Spinal cord (tissue), 10 donors: ENCODE data around the gene NLRC5. TPM values are rescaled to one million over a fixed set of nuclear protein-coding genes. Genes with fewer than 3 reads are reported as not detected.
A peak's percentile ranks its signal among the peaks of the same experiment; 100 is the strongest.

Experiments used
- DNase-seq, 6 donors: peaks; one replicate each; pipeline versions ENCODE4 v3.0.0 to v3.0.0-alpha.2; 2013 to 2015; ENCODE audit warnings: low spot score in 6 of 6, low read depth in 4 of 6
- H3K27ac ChIP-seq: one replicate; pipeline ENCODE4 v1.5.1; 2013; ENCODE audit warnings: low read depth, low read length, control low read depth
- H3K27me3 ChIP-seq: one replicate; pipeline ENCODE4 v1.6.1; 2013; ENCODE audit warnings: low read length; ENCODE audit not compliant: control insufficient read depth, insufficient read depth
- H3K36me3 ChIP-seq: one replicate; pipeline ENCODE4 v1.6.1; 2013; ENCODE audit warnings: low read length; ENCODE audit not compliant: control insufficient read depth, insufficient read depth
- H3K4me1 ChIP-seq: one replicate; pipeline ENCODE4 v1.6.1; 2013; ENCODE audit warnings: low read length; ENCODE audit not compliant: control insufficient read depth, insufficient read depth
- H3K4me3 ChIP-seq: one replicate; pipeline ENCODE4 v1.5.1; 2013; ENCODE audit warnings: low read depth, low read length, control low read depth
- H3K9me3 ChIP-seq: one replicate; pipeline ENCODE4 v1.6.1; 2013; ENCODE audit warnings: low read length; ENCODE audit not compliant: control insufficient read depth, insufficient read depth
- WGBS: methylation state at CpG from one replicate; pipeline ENCODE4 v1.1.5; 2013; ENCODE audit warnings: missing lambda C conversion rate; ENCODE audit not compliant: insufficient coverage; 5-methylcytosine and 5-hydroxymethylcytosine counted together
- polyA plus RNA-seq, 2 donors: library from polyadenylated mRNA; unstranded; fragments of 120-200 nt; gene quantifications; one replicate each; pipeline ENCODE4 v1.2.1, GENCODE V29; 2013; ENCODE audit not compliant: insufficient read length in 2 of 2
- total RNA-seq, 2 donors: library from RNA; depleted of rRNA in 1 of 2; stranded (reverse); fragments of 120-200 nt in 1 of 2; fragments of >200 nt in 1 of 2; gene quantifications; one replicate each; pipeline versions ENCODE4 v1.2.3 to v1.2.4, GENCODE V29; 2013 to 2014
- donor health status: healthy.

Gene NLRC5
- total and polyA plus RNA-seq, 4 donors: 2.5 to 5.7 (median 4.8) TPM

- H3K27me3 ChIP-seq: no peaks in the 10 kb centered on the region
- H3K4me3 ChIP-seq: no peak overlapping the region
- no peaks in the 10 kb centered on the region for H3K9me3 ChIP-seq
- peaks cover 69% of the 10 kb centered on the region for H3K4me1 ChIP-seq
- no peak for DNase-seq
- peaks cover 43% of the 10 kb centered on the region for H3K36me3 ChIP-seq
- WGBS: no CpG with 5 or more reads among the region's 4 CpGs
- H3K27ac ChIP-seq: no peak overlapping the region
Observed at GRCh38 chr16:57110937-57111336, 121.6 kb downstream of the NLRC5 start.

- H3K9me3 ChIP-seq: no peaks in the 10 kb centered on the region
- peaks cover 69% of the 10 kb centered on the region for H3K4me1 ChIP-seq
- no CpG with 5 or more reads among the region's 2 CpGs for WGBS
- H3K36me3 ChIP-seq: peaks cover 43% of the 10 kb centered on the region
- no peaks in the 10 kb centered on the region for H3K27me3 ChIP-seq
- no peak overlapping the region for H3K27ac ChIP-seq
- H3K4me3 ChIP-seq: no peak overlapping the region
- DNase-seq: no peak
Observed at GRCh38 chr16:57111420-57111819, 122.1 kb downstream of the NLRC5 start.

GRCh38 chr16:57112403-57113041 lies 123.2 kb downstream of the NLRC5 start:
- Histone ChIP-seq H3K27me3 (no peaks in the 10 kb centered on the region), H3K4me3 (no peak overlapping the region), H3K4me1 (peaks cover 69% of the 10 kb centered on the region), H3K36me3 (peaks cover 51% of the 10 kb centered on the region), H3K9me3 (no peaks in the 10 kb centered on the region), H3K27ac (peak overlapping the region; percentile 98)
- DNase-seq: no peak
- WGBS: no CpG with 5 or more reads among the region's 10 CpGs

- Histone ChIP-seq H3K9me3 (no peaks in the 10 kb centered on the region), H3K27me3 (no peaks in the 10 kb centered on the region), H3K4me3 (no peak overlapping the region), H3K4me1 (peaks cover 66% of the 10 kb centered on the region), H3K27ac (peak overlapping the region; percentile 98), H3K36me3 (peaks cover 56% of the 10 kb centered on the region)
- no peak for DNase-seq
- WGBS: 85% methylated on average over 14 of the region's 14 CpGs
Observed at GRCh38 chr16:57113042-57113453, 123.7 kb downstream of the NLRC5 start.

GRCh38 chr16:57113664-57114063 lies 124.3 kb downstream of the NLRC5 start:
- Histone ChIP-seq H3K4me3 (no peak overlapping the region), H3K9me3 (no peaks in the 10 kb centered on the region), H3K27me3 (no peaks in the 10 kb centered on the region), H3K36me3 (peaks cover 59% of the 10 kb centered on the region), H3K27ac (peak overlapping the region; percentile 98), H3K4me1 (peaks cover 61% of the 10 kb centered on the region)
- DNase-seq: no peak
- WGBS: 89% methylated on average over 4 of the region's 5 CpGs

- no peak for DNase-seq
- WGBS: 16% methylated on average over 10 of the region's 10 CpGs
- no peaks in the 10 kb centered on the region for H3K27me3 ChIP-seq
- H3K36me3 ChIP-seq: peaks cover 74% of the 10 kb centered on the region
- H3K4me3 ChIP-seq: peak overlapping the region; percentile 9
- peaks cover 58% of the 10 kb centered on the region for H3K4me1 ChIP-seq
- H3K9me3 ChIP-seq: no peaks in the 10 kb centered on the region
- H3K27ac ChIP-seq: peak overlapping the region; percentile 98
Observed at GRCh38 chr16:57115168-57115513, 125.8 kb downstream of the NLRC5 start.

GRCh38 chr16:57115514-57116182 lies 126.3 kb downstream of the NLRC5 start:
- 6% methylated on average over 24 of the region's 25 CpGs for WGBS
- Histone ChIP-seq H3K27me3 (no peaks in the 10 kb centered on the region), H3K9me3 (no peaks in the 10 kb centered on the region), H3K4me3 (peak overlapping the region; percentile 9), H3K4me1 (peaks cover 58% of the 10 kb centered on the region), H3K36me3 (peaks cover 74% of the 10 kb centered on the region), H3K27ac (peak overlapping the region; percentile 98)
- peak; percentile 83 to 97 (median 90) for DNase-seq

- WGBS: 100% methylated on average over 1 of the region's 2 CpGs
- H3K27me3 ChIP-seq: no peaks in the 10 kb centered on the region
- H3K27ac ChIP-seq: no peak overlapping the region
- H3K4me1 ChIP-seq: peaks cover 47% of the 10 kb centered on the region
- peaks cover 82% of the 10 kb centered on the region for H3K36me3 ChIP-seq
- H3K9me3 ChIP-seq: no peaks in the 10 kb centered on the region
- no peak for DNase-seq
- no peak overlapping the region for H3K4me3 ChIP-seq
Observed at GRCh38 chr16:57118461-57119084, 129.2 kb downstream of the NLRC5 start.

- DNase-seq: no peak
- no peaks in the 10 kb centered on the region for H3K27me3 ChIP-seq
- peaks cover 15% of the 10 kb centered on the region for H3K4me1 ChIP-seq
- no peaks in the 10 kb centered on the region for H3K9me3 ChIP-seq
- peaks cover 86% of the 10 kb centered on the region for H3K36me3 ChIP-seq
- WGBS: 83% methylated on average over 6 of the region's 7 CpGs
- H3K27ac ChIP-seq: no peak overlapping the region
- H3K4me3 ChIP-seq: no peak overlapping the region
Observed at GRCh38 chr16:57123216-57123973, 134.0 kb downstream of the NLRC5 start.
